GM18870 (cell line): ENCODE data around the gene CSMD2.

ENCODE experiments used
- ATAC-seq: cut with Tn5 transposase; IDR thresholded peaks from one replicate; pipeline ENCODE4 v1.9.1; 2021; ENCODE audit warnings: moderate library complexity; ENCODE audit not compliant: unreplicated experiment

CSMD2 gene

DNA sequence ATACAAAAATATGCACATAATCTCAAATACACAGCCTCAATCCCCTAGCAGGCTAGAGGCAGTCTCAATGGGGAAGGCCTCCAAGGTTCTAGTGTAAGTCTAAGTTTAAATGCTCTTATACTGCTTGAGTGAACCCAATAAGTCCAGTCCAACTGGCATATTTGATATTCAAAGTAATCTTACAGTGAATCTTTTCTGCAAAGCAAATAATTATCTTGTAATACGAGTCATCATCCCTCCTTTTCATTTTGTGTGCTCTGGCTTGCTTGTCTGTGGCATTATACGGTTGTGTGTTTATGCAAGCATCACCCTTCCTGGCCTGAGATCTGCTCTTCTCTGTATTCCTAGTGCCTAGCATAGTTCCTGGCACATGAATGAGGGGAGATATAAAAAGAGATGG, 468.1 kb downstream of the CSMD2 start:
- ATAC-seq = no peak

GRCh38 chr1:33696311-33696710, 468.7 kb downstream of the CSMD2 start:
- ATAC-seq = no peak

DNA sequence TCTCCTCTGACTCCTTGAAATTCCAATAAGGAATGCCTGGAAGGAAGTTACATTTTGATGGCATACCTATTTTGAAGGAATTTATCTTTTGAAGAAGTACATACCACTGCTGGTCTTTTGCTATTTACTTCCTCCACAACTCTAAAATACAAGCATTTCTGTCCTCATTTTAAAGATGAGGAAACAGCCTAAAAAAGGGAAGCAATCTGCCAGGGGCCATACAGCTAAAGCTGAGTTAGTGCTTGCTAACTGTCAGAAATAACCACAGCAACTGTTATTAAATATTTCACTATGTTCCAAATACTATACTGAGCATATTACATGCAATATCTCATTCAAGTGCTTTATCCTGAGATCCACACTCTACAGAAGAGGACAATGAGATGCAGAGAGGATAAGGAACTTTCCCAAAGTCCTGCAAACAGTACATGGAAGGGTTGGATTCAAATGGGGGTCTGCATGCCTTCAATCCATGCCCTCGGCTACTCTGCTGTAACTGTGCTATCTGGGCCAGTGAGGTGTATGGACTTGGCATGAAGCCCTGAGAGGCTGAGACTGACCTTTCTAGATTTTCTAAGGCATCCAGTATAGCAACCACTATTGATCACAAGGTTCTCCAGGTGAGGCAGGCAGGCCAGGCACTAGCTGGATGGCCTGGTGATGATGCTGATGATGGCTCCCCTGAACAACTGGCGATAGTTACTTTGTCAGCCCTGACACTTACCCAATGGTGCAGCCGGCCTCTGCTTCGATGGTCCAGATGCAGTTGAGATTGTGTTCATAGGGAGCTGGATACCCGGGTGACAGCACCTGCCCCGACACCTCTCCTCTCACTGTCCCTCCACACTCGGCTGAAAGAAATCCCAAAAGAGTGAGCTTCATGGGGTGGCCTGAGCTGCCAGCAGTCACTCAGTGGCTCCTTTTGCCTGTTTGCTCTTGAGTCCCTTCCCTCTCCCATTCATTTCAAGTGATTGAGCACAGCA, 472.5 kb downstream of the CSMD2 start:
- no peak for ATAC-seq

GRCh38 chr1:33687000-33687399, 478.0 kb downstream of the CSMD2 start:
- ATAC-seq = no peak

DNA sequence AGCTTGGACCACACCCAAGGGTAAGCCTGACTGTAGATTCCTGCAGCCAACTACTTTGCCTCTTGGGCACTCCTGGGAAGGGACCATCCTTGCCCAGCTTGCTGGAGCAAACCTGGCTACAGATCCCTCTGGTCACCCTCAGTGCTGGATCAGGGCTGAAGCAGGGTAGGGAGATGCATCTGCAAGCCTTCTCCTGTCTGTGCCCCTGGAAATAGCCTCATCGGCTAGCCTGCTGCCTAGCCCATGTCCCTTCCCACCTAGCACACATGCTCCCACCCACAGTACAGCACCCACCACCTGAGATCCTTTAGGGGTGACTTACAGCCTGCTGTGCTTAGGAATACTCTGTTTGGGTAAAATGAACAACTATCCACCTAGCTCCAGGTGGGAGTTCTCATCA, 478.5 kb downstream of the CSMD2 start:
- no peak for ATAC-seq

DNA sequence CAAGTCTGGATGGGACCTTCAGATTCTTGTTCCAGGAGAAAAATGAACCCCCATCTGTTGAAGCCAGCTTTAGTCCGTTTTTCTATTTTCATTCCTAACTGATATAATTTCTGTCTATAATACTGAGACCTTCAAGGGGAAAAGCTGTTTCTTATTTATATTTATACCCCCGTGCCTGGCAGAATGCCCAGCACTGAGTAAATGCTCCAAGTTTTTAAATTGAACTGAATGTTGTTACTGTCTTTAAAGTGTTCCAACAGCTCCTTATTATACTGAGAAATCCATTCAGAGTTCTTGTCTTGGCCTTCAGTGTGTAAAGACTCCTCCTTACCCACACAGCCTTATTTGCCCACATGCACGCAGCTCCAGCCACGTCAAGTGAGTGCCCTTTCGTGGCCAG, 479.8 kb downstream of the CSMD2 start:
- ATAC-seq = no peak

DNA sequence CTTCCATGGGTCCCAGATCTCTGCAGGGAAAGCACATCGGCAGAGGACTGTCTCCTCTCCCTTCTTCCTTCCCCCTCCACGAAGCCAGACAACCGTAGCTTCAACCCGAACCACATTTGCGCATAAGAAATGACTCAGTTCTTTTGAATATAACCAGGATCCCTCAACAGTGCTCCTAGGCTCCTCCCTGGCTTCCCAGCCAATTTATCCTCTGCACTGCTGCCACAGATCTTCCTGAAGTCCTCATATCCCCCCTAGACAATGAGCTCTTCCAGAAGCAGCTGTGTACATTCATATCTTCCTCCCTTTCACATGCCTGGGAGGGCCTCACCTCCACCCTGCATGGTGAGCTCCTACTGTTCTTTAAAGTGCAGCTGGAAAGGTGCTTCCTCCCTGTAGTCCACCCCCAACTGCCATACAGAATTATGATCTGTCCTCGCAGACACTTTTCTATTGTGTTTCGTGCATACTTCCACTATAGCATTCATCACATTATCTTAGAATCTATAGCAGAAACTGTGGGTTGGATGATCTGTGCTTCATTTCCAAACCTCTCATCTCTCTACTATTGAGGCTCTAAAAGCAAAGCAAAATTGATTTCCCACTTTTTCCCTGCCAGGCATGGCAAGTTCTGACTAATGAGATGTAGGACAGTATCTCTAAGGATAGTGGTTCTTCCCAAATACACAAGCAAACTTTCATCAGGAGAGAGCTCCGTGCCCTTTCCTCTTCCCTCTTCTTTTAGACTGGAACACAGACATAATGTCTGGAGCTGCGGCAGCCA, 480.4 kb downstream of the CSMD2 start:
- ATAC-seq = no peak

DNA sequence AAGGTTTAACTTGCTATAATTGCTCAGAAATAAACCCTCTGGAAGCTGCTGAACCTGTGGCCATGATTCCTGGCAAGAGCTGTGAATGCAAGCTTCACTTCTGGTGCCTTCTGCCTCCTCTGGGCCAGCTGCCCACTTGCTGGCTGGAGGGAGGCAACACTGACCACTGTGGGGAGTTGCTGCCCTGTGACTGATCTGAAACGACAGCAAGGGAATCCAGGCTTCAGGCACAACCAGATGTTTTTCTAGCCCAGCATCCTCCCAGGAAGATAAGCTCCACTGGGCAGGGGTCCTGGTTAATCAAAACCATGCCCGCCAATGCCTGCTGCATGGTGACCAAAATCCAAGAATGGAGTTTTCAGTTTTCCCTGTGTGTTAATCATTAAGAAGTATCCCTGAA, 481.1 kb downstream of the CSMD2 start:
- ATAC-seq = no peak

- no peak for ATAC-seq
Observed at GRCh38 chr1:33682371-33682770, 482.7 kb downstream of the CSMD2 start.

DNA sequence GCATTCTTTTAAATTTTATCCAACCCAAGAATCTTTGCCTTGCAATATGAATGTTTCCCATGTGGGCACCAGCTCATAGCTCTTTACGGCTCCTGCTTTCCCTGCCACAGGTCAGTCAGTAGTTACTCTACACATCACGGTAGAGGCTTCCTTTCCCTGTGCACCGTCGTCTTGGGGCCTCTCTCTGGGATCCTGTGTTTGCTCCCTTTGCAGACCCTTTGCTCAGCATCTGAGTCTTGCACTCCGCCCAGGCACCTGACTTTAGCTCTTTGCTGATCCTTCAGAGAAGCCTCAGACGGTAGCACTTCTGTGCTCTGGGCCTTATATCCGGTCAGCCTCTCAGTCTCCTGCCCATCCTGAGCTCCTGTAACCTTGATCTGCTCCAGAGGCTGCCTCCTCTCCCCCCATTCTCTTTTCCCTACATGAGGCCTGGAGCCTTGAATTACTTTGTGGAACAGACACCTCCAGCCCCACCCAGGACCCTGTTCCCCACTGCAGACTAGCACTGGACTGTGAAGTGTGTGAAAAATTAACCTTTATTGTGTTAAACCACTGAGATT, 484.7 kb downstream of the CSMD2 start:
- ATAC-seq = no peak

DNA sequence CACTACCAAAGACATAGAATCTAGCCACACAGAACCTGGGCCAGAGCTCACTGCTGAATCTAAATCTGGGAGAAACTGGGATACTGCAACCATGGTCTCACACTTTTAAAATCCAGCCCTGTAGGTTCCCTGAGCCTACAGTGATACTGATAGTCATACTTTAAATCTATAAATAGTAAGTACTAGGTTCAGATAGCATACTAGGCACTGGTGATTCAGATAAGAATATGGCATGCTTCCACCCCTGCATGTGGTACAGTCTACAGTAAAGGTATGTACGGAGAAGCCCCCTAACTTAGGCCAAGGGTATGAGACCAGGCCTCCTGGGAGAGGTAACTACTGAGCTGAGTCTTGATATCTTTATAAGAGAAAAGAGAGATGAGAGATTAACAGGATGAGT, 494.5 kb downstream of the CSMD2 start:
- no peak for ATAC-seq

DNA sequence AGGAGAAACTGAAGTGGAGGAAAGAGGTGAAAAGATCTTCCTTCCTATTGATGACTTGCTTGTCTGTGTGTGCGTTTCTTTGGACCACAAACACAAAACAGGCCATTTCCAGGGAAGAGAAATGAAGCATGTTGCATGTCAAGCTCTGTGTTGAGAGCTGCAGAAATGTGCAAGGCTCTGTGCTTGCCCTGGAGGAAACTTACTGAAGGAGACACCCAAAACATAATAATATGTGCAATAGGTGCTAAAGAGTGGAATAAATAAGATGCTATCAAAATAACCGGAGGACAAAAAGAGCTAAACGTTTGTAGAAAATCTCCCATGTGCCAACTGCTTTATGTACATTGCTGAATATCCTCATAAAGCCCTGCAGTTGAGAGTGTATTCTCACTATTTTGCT, 496.3 kb downstream of the CSMD2 start:
- no peak for ATAC-seq

DNA sequence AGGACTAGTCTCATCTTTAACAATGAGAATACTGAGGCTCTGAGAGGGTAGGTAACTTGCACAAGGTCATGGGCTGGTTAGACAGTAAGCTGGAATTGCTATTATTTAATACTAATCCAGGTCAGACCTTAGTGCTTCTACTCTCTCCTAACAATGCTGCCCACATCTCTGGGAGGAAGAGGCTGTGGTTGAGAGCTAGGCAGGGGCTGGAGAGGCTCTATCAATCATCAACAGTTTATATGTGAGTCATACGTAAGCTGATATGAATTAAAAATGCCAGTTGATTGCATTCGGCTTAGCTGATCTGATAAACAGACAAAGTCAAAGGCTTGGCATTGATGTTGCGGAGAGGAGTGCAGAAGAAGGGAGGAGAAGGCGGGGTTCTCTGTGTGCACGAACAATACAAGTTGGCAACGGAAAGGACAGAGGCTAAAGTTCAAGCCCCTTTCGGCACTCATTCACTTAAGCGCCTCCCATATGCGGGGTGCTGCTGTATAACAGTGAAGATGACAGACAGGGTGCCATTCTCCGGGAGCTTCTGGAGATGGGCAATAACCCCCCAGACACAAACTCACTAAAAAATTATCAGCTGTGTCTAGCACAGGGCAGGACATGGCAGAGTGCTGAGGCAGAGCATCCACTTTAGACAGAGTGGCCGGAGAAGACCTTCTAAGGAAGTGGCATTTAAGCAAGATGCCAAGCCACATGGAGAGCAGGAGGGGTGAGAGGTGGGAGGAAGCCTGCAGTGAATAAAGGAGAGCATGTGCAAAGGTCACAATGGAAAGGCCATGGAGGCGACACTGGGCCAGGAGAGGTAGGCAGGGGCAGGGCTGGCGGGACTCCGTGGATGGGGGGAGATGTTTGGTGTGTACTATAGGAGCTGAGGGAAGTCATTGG, 497.4 kb downstream of the CSMD2 start:
- no peak for ATAC-seq

DNA sequence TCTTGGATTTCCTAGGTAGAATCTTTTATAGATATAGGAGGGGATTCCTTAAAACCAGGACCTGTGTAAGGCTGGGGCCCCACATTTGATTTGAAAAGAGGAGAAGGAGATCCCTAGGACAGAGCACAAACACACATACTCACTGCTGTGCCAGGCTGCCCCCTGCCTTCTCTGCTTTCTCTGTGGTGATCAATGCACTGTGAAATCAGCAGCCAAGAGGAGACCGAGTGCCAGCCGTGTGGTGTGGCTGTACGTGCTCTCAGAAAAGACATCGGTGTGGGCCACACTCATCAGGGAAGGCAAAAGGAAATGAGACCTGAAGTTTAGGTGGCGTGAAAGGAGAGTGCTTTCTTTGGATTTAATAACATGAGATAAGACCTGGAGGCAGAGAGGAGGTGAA, 498.4 kb downstream of the CSMD2 start:
- no peak for ATAC-seq

GRCh38 chr1:33661811-33662454, 503.1 kb downstream of the CSMD2 start:
- ATAC-seq = no peak

DNA sequence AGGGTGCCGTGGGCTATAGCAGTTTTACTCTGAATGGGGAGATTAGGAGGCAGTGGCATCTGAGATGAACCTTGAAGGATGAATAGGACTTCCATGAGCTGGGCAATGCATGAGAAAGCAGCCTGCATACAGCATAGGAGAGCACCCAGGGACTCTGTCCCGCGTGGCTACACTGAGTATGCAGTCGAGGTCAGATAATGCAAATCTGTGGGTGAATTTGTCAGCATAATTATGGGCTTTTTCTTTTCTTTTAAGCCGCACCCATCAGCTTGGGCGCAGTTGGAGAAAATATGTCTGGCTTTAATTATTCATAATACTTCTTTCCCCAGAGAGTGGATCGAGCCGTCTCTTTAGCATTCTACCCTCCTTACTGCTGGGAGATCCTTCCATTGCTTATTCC, 504.1 kb downstream of the CSMD2 start:
- ATAC-seq = no peak

DNA sequence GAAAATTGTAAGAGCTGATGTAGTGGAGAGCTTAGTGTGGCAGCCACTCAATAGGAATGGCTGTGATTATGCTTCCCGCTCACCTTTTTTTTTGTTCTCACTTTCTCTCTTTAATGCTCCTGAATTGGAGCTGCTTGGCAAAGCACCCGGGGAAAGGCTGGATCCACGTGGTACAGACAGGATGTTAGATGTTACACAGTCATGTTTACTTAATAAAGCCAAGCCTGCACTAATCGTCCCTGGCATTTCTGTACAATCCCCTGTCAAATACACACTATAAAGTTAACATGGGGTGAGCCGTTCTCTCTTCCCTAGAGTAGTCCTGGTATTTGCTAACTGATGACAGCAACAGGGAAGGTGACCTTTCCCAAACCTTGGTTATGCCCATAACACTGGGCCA, 504.8 kb downstream of the CSMD2 start:
- ATAC-seq = no peak

- no peak for ATAC-seq
Observed at GRCh38 chr1:33659641-33660040, 505.4 kb downstream of the CSMD2 start.

DNA sequence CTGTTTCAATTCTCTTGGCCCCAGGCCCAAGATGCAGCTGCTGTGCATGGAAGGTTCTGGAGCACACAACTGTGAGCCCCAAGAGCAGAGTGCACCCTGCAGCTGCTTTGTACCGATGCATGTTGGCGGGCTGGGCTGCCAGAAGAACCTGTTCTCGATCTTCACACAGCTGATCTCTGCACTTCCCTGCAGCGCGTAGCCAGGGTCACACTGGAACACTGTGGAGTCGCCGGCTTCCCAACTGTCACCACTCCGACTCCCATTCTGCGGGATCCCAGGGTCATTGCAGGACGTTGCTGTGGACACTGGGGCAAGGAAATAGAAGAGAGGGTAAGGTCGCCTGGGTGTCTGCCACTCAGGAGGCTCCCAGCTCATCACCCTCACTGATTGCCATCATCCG, 507.2 kb downstream of the CSMD2 start:
- no peak for ATAC-seq

GRCh38 chr1:33656467-33657005, 508.5 kb downstream of the CSMD2 start:
- no peak for ATAC-seq
